Hematopoietic multipotent progenitor cell treated with erythropoietin and hydrocortisone succinate and interleukin-3 and kit ligand, for 6 days (in vitro differentiated cells): Measurements from ENCODE around the gene RFNG.

Experiments
- DNase-seq: peaks from one replicate; pipeline ENCODE4 v3.0.0-alpha.2; 2015

The RFNG gene

GRCh38 chr17:82076785-82077591 is 25.4 kb upstream of the RFNG start:
- no peak for DNase-seq

- DNase-seq: no peak
These were observed 24.6 kb upstream of the RFNG start for GRCh38 chr17:82076018-82076784.

DNA sequence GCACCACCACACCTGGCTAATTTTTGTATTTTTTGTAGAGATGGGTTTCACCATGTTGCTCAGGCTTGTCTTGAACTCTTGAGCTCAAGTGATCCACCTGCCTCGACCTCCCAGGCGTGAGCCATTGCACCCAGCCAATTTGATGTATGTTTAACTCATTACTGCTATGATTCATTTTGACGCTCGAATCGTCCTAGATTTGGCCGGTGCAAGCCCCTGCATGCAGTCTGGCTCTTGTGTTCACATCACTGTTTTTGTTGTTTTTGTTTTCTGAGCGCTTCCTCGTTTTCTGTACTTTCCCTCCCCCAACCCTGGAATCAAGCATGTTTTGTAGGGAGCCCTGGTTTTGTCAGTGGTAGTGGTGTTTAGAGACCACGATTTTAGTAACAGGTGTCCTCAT is 21.8 kb upstream of the RFNG start:
- DNase-seq: no peak

DNA sequence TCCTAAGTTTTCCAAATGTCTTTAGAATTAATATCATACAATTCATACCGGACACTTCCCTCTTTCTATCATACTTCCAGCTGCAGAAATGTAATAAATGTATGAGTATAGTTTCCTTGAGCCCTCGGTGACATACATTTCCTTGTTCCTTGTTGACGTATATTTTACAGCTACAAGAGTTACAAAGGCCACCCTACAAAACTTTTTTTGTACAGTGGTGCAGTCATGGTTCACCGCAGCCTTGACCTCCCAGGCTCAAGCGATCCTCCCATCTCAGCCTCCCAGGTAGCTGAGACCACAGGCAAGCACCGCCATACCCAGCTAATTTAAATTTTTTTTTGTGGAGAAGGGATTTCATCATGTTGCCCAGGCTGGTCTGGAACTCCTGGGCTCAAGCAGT is 21.2 kb upstream of the RFNG start:
- DNase-seq: no peak

DNA sequence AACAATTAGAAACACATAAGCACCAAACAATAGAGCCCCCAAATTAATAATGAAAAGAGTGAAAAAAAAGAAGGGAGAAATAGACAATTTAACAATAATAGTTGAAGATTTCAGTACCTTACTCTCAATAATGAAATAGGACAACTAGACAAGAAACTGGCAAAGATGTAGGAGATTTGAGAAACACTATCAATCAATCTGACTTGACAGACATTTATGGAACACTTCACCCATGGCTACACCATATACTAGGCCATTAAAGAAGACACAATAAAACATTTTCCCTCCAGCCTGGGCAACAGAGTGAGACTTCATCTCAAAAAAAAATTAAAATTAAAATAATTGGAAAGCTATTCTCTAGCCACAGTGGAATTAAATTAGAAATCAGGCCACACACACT is 19.0 kb upstream of the RFNG start:
- DNase-seq: no peak

DNA sequence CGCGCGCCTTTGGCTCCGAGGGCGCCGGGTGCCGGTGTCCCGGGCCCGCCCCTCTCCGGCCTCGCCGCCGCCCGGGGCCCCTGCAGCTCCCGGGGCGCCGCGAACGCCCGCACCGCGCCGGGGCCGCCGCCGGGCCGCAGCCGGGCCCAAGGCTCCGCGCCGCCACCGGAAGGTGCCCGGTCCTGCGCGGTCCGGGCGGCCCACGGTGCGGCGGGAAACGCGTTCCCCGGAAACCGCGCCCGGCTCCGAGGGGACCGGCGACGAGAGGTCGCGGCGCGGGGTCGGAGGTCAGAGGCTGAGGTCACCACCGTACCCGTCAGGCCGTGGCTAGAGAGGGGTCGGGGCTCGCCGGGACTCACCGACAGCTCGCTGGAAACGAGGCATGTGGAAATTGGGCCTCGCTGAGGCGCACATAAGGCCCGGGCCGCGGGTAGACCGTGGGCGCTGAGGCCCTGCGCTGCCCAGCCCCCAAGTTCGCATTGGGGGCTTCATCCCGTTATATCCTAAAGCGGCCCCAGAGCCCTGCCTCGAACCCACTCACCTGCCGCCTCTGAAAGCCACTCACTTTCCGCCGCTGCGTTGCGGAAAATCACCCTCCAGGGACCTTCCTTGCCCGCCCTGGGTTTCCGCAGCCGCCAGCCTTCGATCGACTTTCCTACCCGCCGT is 14.2 kb upstream of the RFNG start, which contains the start of gene DUS1L:
TSS of gene DUS1L (minus strand) at position 167 of the 666 bp plus-strand sequence. CDS start 745 bp downstream, outside the sequence.
- peak; percentile 76 for DNase-seq

GRCh38 chr17:82065193-82065637 is 13.6 kb upstream of the RFNG start:
- DNase-seq: no peak

DNA sequence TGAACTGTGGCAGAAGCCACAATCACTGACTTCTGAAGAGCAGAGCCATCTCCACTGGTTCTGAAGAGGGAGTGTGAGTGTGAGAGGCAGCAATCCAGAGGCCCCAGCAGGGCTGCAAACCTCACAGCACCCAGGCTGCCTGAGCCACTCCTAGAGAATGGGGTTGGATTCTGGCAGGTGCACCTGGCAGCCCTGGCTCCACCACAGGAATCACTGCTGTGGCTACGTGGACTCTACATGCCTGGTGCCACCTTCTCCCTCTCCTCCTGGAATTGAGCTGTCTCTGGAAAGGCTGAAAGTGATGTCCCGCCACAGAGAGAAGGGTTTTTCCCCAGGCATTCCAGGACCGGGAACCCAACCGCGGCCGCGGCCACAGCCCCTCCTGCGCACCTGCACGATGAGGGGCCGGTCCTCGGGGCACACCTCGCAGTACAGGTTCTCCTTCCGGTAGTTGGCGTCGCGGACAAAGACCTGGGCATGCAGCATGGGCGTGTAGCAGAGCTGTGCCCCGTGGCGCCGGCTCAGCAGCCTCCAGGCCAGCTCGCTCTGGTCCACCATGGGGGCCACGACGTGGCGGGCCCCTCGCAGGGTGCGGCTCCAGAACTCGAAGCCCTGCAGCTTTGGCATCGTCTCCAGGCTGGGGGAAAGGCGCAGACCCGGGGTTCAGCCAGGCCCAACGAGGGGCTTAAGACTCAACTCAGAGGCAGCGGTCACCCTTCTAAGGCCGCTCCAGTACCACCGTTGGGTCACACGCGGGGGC is 13.0 kb upstream of the RFNG start:
- no peak for DNase-seq

DNA sequence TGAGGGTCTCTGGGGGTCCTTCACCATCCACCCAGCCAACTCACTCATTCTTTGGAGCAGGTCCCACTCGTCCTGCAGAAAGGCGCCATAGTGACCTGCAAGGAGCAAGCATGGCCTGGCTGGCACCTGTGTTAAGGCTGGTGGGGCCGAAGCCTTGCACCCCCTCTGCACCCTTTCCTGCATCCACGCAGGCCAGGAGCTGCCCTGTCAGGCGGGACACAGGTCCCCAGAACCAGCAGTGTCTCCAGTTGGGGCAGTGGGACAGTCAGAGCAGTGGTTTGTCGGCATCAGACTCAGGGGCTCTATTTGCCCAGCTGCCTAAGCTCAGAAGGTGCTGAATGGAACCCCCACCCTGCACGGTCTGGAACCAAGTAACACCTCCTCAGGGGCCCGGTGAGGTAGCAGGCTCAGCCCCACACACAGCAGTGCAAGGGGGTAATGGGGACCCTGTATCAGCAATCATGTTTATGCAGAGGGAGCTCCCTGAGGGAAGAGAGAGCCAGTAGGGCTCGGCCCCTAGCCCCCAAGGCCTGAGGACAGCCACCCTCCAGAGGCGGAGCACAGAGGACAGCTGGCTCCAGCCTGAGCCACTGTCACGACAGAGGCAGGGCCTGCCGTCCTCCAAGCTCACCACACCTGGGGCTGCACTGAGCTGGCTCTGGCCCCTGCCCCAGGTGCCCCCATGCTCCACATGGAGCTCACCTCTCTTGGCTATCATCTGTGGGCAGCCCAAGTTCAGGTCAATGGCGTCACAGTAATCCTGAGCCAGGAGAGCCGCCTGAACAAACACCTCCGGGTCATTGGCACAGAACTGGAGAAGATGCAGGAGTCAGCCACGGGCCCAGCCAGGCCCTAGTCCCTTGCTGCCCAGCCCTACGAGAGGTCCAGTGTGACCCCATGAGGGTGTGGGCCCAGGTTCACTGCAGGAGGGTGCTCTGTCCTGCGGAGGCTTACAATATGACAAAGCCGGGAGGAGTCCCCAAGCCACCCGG is 12.1 kb upstream of the RFNG start:
- DNase-seq: no peak

- no peak for DNase-seq
These were observed 11.4 kb upstream of the RFNG start for GRCh38 chr17:82062984-82063368.

DNA sequence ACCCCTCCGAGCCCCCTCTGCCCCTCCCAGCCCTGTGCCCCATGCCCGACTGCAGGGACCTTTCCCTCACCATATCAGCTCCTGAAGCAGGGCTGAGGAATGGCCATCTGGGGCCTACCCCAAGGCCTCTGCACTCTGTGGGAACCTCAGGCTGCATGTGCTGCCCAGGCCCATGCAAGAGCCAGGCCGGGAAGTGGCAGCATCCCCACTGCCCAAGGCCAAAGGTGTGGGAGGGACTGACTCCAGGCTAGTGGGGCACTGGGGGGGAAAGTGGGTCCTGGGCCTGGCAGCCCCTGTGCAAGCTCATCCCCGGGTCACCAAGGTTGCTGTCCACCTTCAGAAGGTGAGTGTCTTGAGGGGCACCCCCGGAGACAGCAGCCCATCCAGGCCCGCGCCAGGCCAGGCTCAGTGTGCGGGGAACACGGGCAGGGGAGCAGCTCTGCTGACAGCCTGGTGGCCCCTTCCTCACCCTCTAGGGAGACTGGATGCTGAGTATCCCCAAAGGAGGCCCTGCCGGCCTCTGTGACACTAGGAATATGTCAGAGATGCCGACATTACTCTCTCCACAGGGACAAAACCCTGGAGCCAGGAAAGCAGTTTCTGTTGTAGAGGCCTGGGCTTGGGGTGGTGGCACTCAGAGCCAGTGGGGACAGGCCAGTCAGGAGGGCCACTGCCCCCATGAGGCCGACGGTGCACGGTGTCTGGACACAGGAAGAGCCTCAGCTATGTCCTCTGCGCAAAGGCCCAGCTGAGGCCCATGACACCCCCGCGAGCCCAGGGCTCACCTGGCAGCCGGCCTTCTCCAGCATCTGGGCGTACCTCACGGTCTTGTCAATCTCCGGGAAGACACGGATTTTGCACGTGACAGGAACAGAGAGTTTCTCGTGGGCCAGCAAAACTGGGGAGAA is 10.7 kb upstream of the RFNG start:
- DNase-seq: no peak

- DNase-seq: no peak
These were observed 9.7 kb upstream of the RFNG start for GRCh38 chr17:82061047-82061925.

DNA sequence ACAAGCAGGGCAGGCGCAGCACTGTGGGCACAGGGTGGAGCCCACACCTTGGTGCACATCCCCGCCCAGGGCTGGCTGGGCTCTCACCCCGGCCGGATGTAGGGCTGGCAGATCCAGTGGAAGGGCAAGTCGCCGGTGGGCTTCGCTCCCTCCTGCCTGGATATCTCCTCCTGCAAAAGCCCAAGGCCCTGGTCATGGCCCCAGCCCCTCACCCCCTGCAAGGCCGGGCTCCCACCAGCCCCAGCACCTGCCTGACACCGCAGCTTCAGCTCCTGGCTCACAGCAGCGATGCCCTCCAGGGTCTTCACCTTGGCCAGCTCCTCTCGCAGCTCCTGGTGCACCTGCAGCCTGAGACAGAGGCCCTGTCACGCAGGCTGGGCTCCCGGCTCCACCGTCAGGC is 9.0 kb upstream of the RFNG start:
- no peak for DNase-seq

- no peak for DNase-seq
These were observed 8.4 kb upstream of the RFNG start for GRCh38 chr17:82060001-82060380.

GRCh38 chr17:82059272-82060000 is 7.8 kb upstream of the RFNG start:
- DNase-seq: no peak

DNA sequence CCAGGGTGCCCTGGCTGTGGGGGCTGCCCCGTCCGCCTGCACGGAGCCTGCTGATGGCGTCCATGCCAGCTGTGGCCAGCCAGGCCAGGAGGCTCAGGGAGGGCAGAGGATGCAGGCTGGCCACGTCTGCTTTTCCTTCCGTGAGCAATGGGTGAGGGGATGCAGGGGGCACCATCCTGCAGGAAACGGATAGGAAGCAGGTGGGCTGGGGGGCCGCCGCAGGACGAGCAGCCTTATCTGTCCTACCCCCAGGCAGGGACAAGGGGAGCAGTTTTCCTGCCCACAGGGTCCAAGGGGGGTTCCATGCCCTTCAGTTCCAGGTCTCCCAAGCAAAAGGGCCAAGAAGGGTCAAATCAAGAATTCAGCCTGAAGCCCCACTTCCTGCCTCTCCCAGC is 7.2 kb upstream of the RFNG start:
- no peak for DNase-seq

DNA sequence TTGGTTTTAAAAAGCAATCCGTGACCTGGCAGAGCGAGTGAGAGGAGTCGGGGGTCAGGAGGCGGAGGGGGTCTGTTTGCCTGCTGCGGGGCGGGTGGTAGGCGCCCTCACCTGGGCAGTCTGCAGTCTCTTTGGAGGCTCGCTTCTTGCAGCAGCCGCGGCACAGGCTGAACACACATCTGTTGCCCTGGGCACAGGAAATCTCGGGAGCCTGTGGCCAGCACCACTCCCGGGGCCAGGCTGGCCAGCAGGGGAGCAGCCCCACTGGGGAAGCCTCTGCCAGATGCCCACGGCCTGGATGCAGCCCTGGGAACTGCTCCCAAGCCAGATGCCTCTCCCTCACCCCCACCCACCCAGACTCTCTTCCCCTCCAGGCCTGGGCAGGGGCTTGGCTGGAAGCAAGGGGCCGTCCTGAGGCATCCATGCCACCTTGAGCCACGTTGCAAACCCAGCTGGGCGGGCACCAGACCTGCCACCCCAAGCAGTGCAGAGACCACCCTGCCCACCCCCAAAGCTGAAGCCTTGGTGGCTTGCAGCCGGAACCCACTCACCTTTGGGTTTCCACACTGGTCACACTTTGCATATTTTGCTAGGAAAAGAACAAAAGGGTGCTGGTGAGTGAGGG is 6.7 kb upstream of the RFNG start:
- DNase-seq: no peak
